ENCODE results near the gene TAAR5. TPM values are rescaled to one million over a fixed set of nuclear protein-coding genes. Genes with fewer than 3 reads are reported as not detected.
"Not testable (repeated sequence)": the region's sequence is repeated elsewhere in the genome, so short reads cannot be mapped to it uniquely, and the experiment has no call there.

The TAAR5 gene
- not detected for polyA plus RNA-seq (2013, experiment 1 of 2; ENCODE audit: insufficient read length)
- not detected for polyA plus RNA-seq (2013, experiment 2 of 2; ENCODE audit: insufficient read length)

- no peak for DNase-seq
Measured at GRCh38 chr6:132589454-132589853, at the start of gene TAAR5. TAAR5 (minus strand) TSS chr6:132589741; CDS start chr6:132589686, 55 bp downstream.

- DNase-seq: not testable (repeated sequence)
Measured at GRCh38 chr6:132637135-132637534, 47.6 kb upstream of the TAAR5 start.

DNA sequence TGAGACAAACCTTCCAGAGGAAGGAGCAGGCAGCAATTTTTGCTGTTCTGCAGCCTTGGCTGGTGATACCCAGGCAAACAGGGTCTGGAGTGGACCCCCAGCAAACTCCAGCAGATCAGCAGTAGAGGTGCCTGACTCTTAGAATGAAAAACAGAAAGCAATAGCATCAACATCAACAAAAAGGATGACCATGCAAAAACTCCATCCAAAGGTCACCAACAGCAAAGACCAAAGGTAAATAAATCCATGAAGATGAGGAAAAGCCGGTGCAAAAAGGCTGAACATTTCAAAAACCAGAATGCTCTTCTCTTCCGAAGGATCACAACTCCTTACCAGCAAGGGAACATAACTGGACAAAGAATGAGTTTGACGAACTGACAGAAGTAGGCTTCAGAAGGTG lies 46.4 kb upstream of the TAAR5 start:
- not testable (repeated sequence) for DNase-seq

GRCh38 chr6:132635288-132635687 lies 45.7 kb upstream of the TAAR5 start:
- not testable (repeated sequence) for DNase-seq

DNA sequence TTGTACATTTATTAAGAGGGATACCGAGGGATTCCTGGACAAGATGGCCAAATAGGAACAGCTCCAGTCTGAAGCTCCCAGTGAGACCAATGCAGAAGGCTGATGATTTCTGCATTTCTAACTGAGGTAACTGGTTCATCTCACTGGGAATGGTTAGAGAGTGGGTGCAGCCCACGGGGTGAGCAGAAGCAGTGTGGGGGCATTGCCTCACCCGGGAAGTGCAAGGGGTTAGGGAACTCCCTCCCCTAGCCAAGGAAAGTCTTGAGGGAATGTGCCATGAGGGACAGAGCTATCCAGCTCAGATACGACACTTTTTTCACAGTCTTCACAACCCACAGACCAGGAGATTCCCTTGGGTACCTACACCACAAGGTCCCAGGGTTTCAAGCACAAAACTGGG lies 45.3 kb upstream of the TAAR5 start:
- no peak for DNase-seq

GRCh38 chr6:132633362-132633761 lies 43.8 kb upstream of the TAAR5 start:
- DNase-seq: no peak

DNA sequence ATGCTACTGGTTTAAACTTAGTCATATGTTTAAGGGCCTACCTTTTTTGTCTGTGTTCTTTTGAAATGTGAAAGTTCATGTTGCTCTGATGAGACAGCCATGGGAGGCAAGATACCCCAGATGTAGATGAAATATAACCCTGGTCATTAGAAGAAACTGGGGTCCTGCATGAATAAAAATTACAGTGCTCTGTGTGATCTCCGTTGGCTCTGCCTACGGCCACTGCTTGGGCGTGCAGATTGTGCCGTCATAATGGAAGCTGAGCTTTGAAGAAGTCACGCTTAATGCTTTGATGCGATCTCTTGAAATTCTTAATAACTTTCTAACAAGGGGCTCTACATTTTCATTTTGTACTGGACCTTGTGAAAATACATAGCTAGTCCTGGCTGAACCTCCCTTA lies 34.6 kb upstream of the TAAR5 start, which contains the start of gene TAAR2:
TAAR2 (minus strand) TSS at position 101 of the 400 bp plus-strand sequence; CDS start at position 101, 0 bp downstream.
- no peak for DNase-seq

- DNase-seq: no peak
Measured at GRCh38 chr6:132623106-132623845, 33.7 kb upstream of the TAAR5 start.

DNA sequence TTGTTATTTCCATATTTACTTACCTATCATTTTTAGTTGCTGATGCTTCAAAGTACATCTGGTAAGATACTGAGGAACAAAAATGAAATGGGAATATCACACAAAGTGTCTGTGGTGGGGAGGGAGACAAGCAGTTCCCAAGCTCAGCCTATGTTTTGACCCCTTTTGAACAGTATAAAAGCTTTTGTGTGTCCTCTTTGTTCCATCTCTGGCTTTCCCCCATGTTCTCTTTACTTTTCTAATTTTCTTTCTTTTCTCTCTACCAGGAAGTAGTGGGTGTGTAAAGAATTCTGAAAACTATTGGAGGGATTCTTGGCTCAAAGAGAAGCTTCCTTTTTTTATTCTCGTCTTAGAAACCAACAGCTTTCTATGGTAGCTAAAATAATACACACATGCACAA lies 27.1 kb upstream of the TAAR5 start:
- no peak for DNase-seq

DNA sequence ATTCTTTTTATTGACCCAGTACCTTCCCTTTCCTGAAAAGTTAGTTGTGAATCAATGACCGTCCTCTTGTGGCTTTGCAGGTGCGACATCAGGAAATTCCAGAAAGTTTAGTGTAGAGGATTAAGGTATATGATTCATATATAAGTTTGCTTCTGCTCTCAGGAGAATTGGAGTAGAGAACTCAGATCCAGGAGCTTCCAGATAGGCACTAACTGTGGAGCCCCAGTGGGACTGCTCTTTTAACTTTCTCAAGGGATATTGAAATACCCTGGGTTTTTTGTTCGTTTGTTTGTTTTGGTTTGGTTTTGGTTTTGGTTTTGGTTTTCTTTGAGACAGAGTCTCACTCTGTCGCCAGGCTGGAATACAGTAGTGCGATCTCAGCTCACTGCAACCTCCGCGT lies 25.0 kb upstream of the TAAR5 start:
- DNase-seq: no peak

GRCh38 chr6:132612449-132613108 lies 23.0 kb upstream of the TAAR5 start:
- DNase-seq: no peak

- no peak for DNase-seq
Measured at GRCh38 chr6:132611616-132612015, 22.1 kb upstream of the TAAR5 start.

GRCh38 chr6:132607544-132608233 lies 18.1 kb upstream of the TAAR5 start:
- no peak for DNase-seq

DNA sequence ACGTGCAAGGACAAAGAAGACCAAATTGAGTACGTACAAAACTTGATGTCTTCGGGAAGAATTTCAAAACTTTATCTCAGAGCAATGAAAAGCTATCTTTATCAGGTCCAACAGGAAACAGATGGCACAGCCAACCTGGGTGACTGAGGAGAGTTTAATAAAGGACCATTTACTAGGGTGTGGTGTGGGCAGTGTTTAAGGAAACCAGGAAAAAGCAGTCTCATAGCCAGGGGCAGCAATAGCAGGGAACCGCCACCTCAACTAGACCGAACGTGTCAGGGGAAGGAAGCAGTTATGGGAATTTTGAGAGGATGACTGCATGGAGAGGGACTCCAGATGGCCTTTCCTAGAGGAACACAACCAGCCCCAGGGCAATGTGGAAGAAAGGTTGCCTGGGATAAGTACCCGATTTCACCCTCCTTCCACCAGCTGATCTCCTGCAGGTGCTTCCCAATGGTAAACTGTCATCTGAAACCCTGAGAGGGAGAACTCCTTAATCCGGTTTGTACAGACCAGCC lies 15.2 kb upstream of the TAAR5 start:
- DNase-seq: no peak

DNA sequence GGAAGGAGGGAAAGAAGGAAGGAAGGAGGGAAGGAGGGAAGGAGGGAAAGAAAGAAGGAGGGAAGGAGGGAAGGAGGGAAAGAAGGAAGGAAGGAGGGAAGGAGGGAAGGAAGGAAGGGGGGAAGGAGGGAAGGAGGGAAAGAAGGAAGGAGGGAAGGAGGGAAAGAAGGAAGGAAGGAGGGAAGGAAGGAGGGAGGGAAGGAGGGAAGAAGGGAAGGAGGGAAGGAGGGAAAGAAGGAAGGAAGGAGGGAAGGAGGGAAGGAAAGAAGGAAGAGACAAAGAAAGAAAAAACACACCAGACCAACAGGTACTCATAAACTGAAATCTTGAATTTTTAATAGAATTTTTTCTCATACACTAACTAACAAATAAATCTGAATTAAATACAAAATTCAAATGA lies 11.4 kb upstream of the TAAR5 start:
- DNase-seq: not testable (repeated sequence)

- peak; percentile 2 for DNase-seq
Measured at GRCh38 chr6:132598473-132598872, 8.9 kb upstream of the TAAR5 start.

- no peak for DNase-seq
Measured at GRCh38 chr6:132596201-132596600, 6.7 kb upstream of the TAAR5 start.

DNA sequence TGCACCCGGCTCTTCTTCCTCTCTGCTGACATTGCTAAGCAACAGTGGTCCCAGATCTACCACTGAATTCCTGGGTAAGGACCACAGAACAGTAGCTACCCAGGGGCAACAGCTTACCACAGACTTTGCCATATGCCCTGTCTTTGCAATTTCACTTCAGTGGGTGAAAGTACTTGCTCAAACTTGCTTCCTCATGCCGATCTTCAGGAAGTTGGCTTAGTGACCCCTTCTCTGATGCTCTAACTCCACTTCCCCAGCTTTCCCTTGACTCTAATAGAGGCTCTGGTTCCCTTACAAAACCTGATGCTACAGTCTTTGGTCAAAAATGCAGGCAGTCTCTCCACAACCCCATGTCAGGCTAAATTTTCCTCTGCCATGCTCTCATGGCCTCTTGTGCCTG lies 3.3 kb upstream of the TAAR5 start:
- no peak for DNase-seq

DNA sequence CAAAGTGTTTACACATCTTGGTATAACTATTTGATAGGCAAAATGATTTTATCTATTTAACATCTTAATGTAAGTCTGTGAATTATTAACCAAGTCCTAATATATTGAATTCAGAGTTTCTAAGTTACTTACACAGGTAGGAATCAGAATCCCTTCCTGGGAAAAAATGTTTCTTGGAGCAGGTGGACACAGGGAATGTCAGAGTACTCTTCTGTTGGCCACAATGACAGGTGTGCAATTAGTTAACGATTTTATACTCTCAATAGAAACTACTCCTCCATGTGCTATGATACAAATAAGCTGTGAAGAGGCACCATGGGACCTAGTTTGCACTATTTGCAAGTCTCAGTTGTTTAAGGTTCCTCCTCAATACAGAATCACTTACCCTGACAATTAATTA lies 821 bp upstream of the TAAR5 start:
- DNase-seq: no peak

GRCh38 chr6:132587424-132587823 lies 2.1 kb downstream of the TAAR5 start:
- DNase-seq: no peak

GRCh38 chr6:132584698-132585097 lies 4.8 kb downstream of the TAAR5 start:
- no peak for DNase-seq

DNA sequence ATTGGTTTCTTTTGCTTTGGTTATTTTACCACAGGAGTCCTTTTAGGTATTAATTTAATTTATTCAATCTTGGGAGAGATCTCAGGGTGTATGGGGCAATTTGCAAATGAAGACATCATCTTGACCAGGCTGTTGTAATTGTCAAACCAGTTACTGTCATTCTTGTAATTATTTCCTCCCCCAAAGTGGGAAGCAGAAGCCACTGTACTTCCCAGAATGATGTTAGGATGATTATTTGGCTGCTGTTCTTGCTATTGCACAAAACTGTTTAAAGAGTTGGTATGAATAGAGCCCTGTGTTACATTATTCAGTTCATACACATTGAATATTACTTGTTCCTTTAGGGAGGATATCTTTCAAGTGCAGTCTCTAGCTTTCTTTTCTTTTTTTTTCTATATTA lies 17.8 kb downstream of the TAAR5 start:
- DNase-seq: no peak

GRCh38 chr6:132570221-132570777 lies 19.2 kb downstream of the TAAR5 start, which contains the start of gene TAAR6:
TAAR6 (plus strand) TSS chr6:132570322; CDS start chr6:132570322, 0 bp downstream.
- no peak for DNase-seq
